Fibroblast of villous mesenchyme (primary cell): ENCODE results near the gene NEK10. TPM values are rescaled to one million over a fixed set of nuclear protein-coding genes. Genes with fewer than 3 reads are reported as not detected.

Experiments
- DNase-seq: peaks from one replicate; pipeline ENCODE4 v3.0.0-alpha.2; 2010; ENCODE audit warnings: low read depth
- H3K4me3 ChIP-seq: 2 replicates; pipeline ENCODE4 v1.5.1; 2011; ENCODE audit warnings: low read depth, mild to moderate bottlenecking, low read length
- CTCF ChIP-seq: IDR thresholded peaks from 2 replicates; pipeline ENCODE4 v1.5.1; 2012; ENCODE audit warnings: low read depth, mild to moderate bottlenecking, low read length; ENCODE audit not compliant: insufficient read depth
- total RNA-seq: library from RNA; depleted of rRNA; stranded (reverse); fragments of >200 nt; gene quantifications from 2 replicates; pipeline ENCODE4 v1.2.3, GENCODE V29; 2012

Gene NEK10
- total RNA-seq, 1 donor = 6.9 TPM

- no peak overlapping the region for H3K4me3 ChIP-seq
- no peak for TF ChIP-seq CTCF
- no peak for DNase-seq
These were observed 43.8 kb downstream of the NEK10 start for GRCh38 chr3:27325419-27325818.

GRCh38 chr3:27324686-27325085 lies 44.5 kb downstream of the NEK10 start:
- no peak for TF ChIP-seq CTCF
- DNase-seq = peak; percentile 53
- no peak overlapping the region for H3K4me3 ChIP-seq

DNA sequence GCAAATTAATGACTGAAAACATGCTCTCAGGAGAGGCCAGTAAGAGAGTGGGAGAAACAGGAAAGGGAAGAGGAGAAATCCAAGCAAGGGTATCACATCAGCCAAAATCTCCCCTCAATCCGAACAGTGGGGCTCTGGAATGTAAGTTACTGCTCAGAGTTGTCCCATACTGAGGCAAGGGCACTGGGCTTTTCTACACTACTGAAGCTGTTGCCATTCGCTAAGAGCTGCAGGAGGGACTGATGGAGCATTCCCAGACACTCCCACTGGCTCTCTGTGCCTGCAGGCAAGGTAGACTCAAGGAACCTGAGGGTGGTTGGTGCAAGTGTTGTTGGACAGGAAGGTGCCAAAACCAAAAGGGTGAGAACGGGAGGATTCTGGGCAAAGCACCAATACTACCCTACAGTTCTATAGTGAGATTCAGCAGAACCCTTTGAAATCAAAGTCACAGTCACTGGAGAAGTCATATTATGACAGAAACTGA lies 46.1 kb downstream of the NEK10 start:
- TF ChIP-seq CTCF = no peak
- no peak overlapping the region for H3K4me3 ChIP-seq
- no peak for DNase-seq

GRCh38 chr3:27322634-27323033 lies 46.5 kb downstream of the NEK10 start:
- DNase-seq = no peak
- H3K4me3 ChIP-seq = no peak overlapping the region
- TF ChIP-seq CTCF = no peak

DNA sequence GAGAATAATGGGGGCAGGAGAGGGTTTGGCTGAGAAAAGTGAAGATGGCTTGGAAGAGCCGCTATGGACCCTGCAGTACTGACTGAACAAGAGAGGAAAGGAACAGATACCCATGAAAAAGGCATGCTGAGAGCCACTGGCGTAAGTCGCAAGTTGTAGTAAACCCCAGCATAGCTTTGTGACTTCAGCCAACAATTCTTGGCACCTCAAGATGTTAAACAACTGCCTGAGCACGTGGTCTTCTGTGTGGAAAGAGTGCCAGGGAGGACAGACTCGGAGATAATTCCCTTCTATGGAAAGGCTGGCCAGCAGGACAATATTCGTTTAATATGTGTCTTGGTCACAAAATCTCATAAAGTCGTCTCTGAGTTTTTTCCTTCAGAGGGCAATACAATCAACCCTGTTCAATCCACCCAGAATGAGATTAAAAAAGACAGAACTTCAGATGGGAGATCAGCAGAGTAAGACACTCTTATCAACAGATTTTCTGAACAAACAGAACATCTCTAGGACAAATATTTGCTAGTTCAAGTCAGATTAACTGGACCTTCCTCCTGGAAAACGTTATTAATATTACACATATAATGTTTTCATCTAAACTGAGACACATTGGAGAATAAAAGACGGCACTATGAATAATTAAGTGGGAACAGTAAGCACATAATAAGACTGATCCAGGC lies 49.2 kb downstream of the NEK10 start:
- TF ChIP-seq CTCF = no peak
- no peak overlapping the region for H3K4me3 ChIP-seq
- DNase-seq = no peak

- no peak for TF ChIP-seq CTCF
- no peak overlapping the region for H3K4me3 ChIP-seq
- no peak for DNase-seq
These were observed 49.9 kb downstream of the NEK10 start for GRCh38 chr3:27319304-27319703.

DNA sequence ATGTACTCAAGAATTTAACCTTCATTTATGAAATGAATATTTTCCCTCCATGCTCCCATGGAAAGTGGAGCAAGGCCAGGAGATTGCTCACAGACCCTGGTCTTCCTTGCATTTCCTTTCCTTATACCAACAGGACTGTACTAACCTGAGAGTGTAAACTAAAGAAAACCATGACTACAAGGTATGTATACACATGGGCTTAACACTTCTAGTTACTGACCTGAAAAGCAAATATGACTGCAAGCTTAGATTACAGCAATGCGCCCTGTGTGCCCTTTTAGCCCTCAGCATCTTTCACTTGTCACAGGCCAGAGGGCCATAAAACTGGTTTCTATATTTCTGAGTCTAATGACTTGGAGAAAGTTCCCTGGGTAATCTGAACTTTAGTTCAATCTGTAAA lies 52.1 kb downstream of the NEK10 start:
- no peak for DNase-seq
- TF ChIP-seq CTCF = no peak
- H3K4me3 ChIP-seq = no peak overlapping the region
